Measurements from ENCODE around the gene ZC3HAV1L. TPM values are rescaled to one million over a fixed set of nuclear protein-coding genes. Genes with fewer than 3 reads are reported as not detected.

Gene ZC3HAV1L
- total and polyA plus RNA-seq, 7 donors = 0.92 to 27.7 (median 14.4) TPM; not detected in 1

DNA sequence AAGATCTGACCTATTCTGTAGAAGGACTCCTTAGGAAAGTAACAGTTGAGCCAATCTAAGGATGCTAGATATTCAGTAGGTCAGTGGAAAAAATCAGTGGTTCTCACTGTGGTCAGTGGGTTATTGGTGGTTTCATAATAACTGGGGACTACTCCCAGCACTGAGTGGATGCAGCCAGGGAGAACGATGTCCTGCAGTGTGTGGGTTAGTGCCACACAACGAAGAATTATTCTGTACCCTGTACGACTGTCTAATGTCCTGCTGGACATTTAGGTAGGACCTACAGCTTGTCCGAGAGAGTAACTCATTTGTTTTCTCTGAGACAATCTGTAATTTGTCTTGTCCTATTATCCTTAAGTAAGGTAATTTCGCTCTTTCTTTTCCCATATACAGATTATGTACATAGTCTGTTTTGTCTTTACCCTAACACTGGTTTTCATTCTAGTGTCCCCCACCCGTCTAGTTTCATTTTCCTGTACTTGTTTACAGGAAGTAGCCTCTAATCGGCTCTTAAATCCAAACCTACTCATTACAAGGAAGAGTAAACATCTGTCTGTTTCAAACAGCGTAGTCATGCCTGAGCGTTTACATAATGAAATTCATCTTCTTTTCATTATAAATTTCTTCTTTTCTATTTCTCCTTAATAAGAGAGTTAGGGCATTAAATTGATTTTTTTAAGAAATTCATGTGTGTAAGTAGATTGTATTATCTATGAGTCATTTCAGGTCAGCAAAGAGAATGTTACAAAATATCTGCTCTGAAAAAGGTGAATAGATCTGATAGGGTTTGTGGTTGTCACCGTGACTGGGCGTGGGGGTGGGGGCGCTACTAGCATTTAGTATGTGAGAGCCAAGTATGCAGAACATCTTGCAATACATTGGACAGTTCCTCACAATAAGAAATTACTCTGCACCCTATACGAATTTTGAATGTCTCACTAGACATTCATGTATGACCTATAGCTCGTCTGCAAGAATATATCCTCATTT, 8.3 kb upstream of the ZC3HAV1L start:
- no peak for TF ChIP-seq EP300 (IDR thresholded peaks at IDR 0.05)
- TF ChIP-seq POLR2A (IDR thresholded peaks at IDR 0.05) = no peak
- TF ChIP-seq POLR2AphosphoS5 (IDR thresholded peaks at IDR 0.05) = no peak
- TF ChIP-seq, protein P1, sequence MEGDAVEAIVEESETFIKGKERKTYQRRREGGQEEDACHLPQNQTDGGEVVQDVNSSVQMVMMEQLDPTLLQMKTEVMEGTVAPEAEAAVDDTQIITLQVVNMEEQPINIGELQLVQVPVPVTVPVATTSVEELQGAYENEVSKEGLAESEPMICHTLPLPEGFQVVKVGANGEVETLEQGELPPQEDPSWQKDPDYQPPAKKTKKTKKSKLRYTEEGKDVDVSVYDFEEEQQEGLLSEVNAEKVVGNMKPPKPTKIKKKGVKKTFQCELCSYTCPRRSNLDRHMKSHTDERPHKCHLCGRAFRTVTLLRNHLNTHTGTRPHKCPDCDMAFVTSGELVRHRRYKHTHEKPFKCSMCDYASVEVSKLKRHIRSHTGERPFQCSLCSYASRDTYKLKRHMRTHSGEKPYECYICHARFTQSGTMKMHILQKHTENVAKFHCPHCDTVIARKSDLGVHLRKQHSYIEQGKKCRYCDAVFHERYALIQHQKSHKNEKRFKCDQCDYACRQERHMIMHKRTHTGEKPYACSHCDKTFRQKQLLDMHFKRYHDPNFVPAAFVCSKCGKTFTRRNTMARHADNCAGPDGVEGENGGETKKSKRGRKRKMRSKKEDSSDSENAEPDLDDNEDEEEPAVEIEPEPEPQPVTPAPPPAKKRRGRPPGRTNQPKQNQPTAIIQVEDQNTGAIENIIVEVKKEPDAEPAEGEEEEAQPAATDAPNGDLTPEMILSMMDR (IDR thresholded peaks at IDR 0.05) = no peak
- H3K27me3 ChIP-seq = no peaks in the 10 kb centered on the region
- H3K27ac ChIP-seq = no peak overlapping the region
- H3K36me3 ChIP-seq = peaks cover 0 to 40% (median 6%) of the 10 kb centered on the region in 4 donors
- no peaks in the 10 kb centered on the region for H3K9me3 ChIP-seq
- no peaks in the 10 kb centered on the region for H3K4me1 ChIP-seq
- intact Hi-C loops (cut with DNase I) = no loop called here
- DNase-seq = no peak
- WGBS, 2 donors = 55 to 77% methylated on average over 14 of the region's 14 CpGs
- H3K4me3 ChIP-seq = no peak overlapping the region

DNA sequence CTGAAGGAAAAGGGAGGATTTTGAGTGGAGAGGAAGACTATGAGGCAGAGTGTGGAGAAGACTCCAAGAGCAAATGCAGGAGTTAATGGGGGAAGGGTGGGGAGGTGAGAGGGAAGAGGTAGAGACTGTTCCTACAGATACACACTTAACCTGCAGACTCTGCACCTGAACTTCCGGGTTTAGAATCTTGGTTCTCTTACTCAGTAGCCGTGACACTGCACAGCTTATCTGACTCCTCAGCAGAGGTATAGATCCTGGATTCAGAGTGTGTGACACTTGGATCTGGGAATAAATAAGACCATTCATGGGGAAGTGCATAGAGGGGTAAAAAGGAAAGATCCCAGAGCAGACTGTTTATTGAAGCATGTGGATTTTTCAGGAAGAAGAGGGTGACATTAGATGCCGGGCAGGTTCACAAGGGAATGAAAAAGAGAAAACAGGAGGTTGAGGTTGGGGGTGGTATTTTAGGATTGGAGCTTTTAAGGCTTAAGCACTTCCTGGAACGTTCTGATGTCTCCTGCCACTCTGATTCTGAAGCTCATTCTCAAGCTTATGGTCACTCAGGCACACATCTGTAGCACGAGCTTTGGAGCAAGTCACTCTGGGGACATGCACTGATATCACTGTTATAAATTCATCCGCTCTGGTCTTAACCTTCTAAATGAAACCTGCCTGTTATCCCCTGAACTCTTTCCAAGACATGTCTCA, 5.7 kb upstream of the ZC3HAV1L start:
- intact Hi-C loops (cut with DNase I) = no loop called here
- no peaks in the 10 kb centered on the region for H3K9me3 ChIP-seq
- peaks cover 0 to under 1% (median 0%) of the 10 kb centered on the region in 4 donors for H3K4me1 ChIP-seq
- TF ChIP-seq, protein P1 (IDR thresholded peaks at IDR 0.05) = no peak
- TF ChIP-seq POLR2A (IDR thresholded peaks at IDR 0.05) = no peak
- TF ChIP-seq POLR2AphosphoS5 (IDR thresholded peaks at IDR 0.05) = no peak
- no peak for TF ChIP-seq EP300 (IDR thresholded peaks at IDR 0.05)
- no peak overlapping the region for H3K4me3 ChIP-seq
- no peak for DNase-seq
- 50 to 59% methylated on average over 6 of the region's 6 CpGs for WGBS, 2 donors
- peaks cover 0 to 15% (median 1%) of the 10 kb centered on the region in 4 donors for H3K36me3 ChIP-seq
- no peak overlapping the region for H3K27ac ChIP-seq
- H3K27me3 ChIP-seq = no peaks in the 10 kb centered on the region

DNA sequence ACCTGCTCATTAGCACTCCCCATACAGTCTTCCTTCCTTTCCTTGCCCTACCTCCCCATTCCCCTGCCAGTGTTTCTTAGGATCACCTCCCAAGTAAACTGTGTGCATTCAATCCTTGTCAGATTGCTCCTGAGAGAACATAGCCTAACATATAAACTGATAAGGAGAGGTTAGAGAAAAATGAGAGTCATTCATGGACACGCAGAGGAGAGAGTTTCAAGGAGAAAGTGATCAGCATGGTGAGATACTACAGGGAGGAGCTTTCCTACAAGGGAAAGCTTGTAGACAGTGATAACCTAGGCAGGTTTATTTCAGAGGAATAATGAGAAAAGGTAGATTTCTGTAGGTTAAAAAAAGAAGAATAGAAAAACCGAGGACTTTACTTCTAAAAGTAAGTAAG, 2.8 kb upstream of the ZC3HAV1L start:
- H3K27me3 ChIP-seq = no peaks in the 10 kb centered on the region

DNA sequence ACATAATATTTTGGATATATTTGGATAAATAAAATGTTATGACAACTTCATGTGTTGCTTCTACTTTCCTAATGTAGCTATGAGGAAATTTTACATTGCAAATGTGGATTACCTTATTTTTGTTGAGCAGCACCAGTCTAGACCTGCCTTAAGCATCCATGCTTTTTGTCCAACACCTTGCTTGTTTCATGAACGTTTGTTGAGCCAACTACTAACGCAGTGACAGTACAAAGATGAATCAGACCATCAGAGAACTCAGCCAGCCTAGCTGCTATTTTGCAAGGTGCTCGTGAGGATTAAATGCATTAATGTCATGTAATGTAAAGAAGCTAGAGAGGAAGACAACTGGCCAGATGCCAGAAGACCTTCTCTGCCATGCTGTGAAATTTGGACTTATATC, 1.1 kb upstream of the ZC3HAV1L start:
- WGBS, 2 donors = 80 to 88% methylated on average over 3 of the region's 3 CpGs
- intact Hi-C loops (cut with DNase I) = no loop called here
- no peak for TF ChIP-seq POLR2AphosphoS5 (IDR thresholded peaks at IDR 0.05)
- no peak for TF ChIP-seq POLR2A (IDR thresholded peaks at IDR 0.05)
- TF ChIP-seq, protein P1 (IDR thresholded peaks at IDR 0.05) = no peak
- no peak for TF ChIP-seq EP300 (IDR thresholded peaks at IDR 0.05)

More for the DNA sequence above, 2.8 kb upstream of the ZC3HAV1L start:
- Histone ChIP-seq H3K9me3 (no peaks in the 10 kb centered on the region), H3K27ac (no peak overlapping the region), H3K36me3 (peaks cover 0 to 3% (median 0%) of the 10 kb centered on the region in 4 donors), H3K4me3 (no peak overlapping the region), H3K4me1 (peaks cover 0 to 20% (median 13%) of the 10 kb centered on the region in 4 donors)
- TF ChIP-seq, protein P1 (IDR thresholded peaks at IDR 0.05) = no peak
- TF ChIP-seq POLR2A (IDR thresholded peaks at IDR 0.05) = no peak
- no peak for TF ChIP-seq POLR2AphosphoS5 (IDR thresholded peaks at IDR 0.05)
- no peak for TF ChIP-seq EP300 (IDR thresholded peaks at IDR 0.05)
- intact Hi-C loops (cut with DNase I) = no loop called here
- 65 to 87% methylated on average over 2 of the region's 2 CpGs for WGBS, 2 donors
- DNase-seq = no peak

More for the DNA sequence above, 1.1 kb upstream of the ZC3HAV1L start:
- no peaks in the 10 kb centered on the region for H3K9me3 ChIP-seq
- H3K4me1 ChIP-seq = peaks cover 0 to 21% (median 13%) of the 10 kb centered on the region in 4 donors
- H3K36me3 ChIP-seq = peaks cover 0 to 17% (median 0%) of the 10 kb centered on the region in 4 donors
- no peak overlapping the region for H3K27ac ChIP-seq
- H3K4me3 ChIP-seq = no peak overlapping the region
- no peaks in the 10 kb centered on the region for H3K27me3 ChIP-seq
- no peak for DNase-seq
